DND-41 (cell line): ENCODE data around the gene SEC61B.

ENCODE experiments used
- ATAC-seq: fragments of 200-7000 bp; cut with Tn5 transposase; 3 replicates; pipeline ENCODE4 v1.9.1; 2021; ENCODE audit warnings: low read depth; ENCODE audit not compliant: insufficient read depth
- DNase-seq: peaks from one replicate; pipeline ENCODE4 v3.0.0-alpha.2; 2020
- H2AFZ ChIP-seq: 2 replicates; pipeline ENCODE4 v1.6.0; 2012; ENCODE audit warnings: low read depth, low read length
- H3K27ac ChIP-seq: 2 replicates; pipeline ENCODE4 v1.5.1; 2012; ENCODE audit warnings: low read length, inconsistent platforms
- H3K27me3 ChIP-seq: fragments of 200-600 bp; sonication (generic); 2 replicates; pipeline ENCODE4 v1.6.0; 2012; ENCODE audit warnings: low read length, mild to moderate bottlenecking, inconsistent platforms; ENCODE audit not compliant: insufficient read depth, poor library complexity
- H3K36me3 ChIP-seq: 2 replicates; pipeline ENCODE4 v1.5.1; 2012; ENCODE audit warnings: low read length, inconsistent platforms; ENCODE audit not compliant: insufficient read depth
- H3K4me1 ChIP-seq: 2 replicates; pipeline ENCODE4 v1.5.1; 2012; ENCODE audit warnings: mild to moderate bottlenecking, low read length; ENCODE audit not compliant: insufficient read depth
- H3K4me2 ChIP-seq: 2 replicates; pipeline ENCODE4 v1.6.0; 2012; ENCODE audit warnings: mild to moderate bottlenecking, moderate library complexity, low read length, inconsistent platforms; ENCODE audit not compliant: insufficient read depth
- H3K4me3 ChIP-seq, 2 experiments: fragments of 200-600 bp in 1 of 2; shearing (Covaris generic) in 1 of 2; 2 replicates each; pipeline ENCODE4 v1.5.1; 2012 to 2016; ENCODE audit warnings: inconsistent platforms in 2 of 2, low read length in 2 of 2, mild to moderate bottlenecking in 2 of 2, low read depth in 1 of 2, moderate library complexity in 1 of 2
- H3K79me2 ChIP-seq: 2 replicates; pipeline ENCODE4 v1.6.0; 2012; ENCODE audit warnings: low read length, inconsistent platforms; ENCODE audit not compliant: insufficient read depth
- H3K9ac ChIP-seq: 2 replicates; pipeline ENCODE4 v1.6.0; 2012; ENCODE audit warnings: low read depth, mild to moderate bottlenecking, inconsistent platforms, low read length, moderate library complexity
- H3K9me3 ChIP-seq: 2 replicates; pipeline ENCODE4 v1.5.1; 2012; ENCODE audit warnings: low read length, moderate library complexity, mild to moderate bottlenecking, inconsistent platforms; ENCODE audit not compliant: insufficient read depth, severe bottlenecking
- H4K20me1 ChIP-seq: 2 replicates; pipeline ENCODE4 v1.6.0; 2012; ENCODE audit warnings: low read length; ENCODE audit not compliant: insufficient read depth
- CTCF ChIP-seq: IDR thresholded peaks from 2 replicates; pipeline ENCODE4 v1.5.1; 2012; ENCODE audit warnings: borderline replicate concordance, low read length, moderate library complexity, mild to moderate bottlenecking; ENCODE audit not compliant: poor library complexity, severe bottlenecking; ENCODE audit errors: extremely low read depth
- EZH2 ChIP-seq: IDR thresholded peaks from 3 replicates; pipeline ENCODE4 v1.6.1; 2012; ENCODE audit warnings: borderline replicate concordance, low read depth, mild to moderate bottlenecking, moderate library complexity, low read length, inconsistent platforms; ENCODE audit not compliant: severe bottlenecking

The SEC61B gene

GRCh38 chr9:99259231-99259918 is 37.3 kb downstream of the SEC61B start:
- no peak for DNase-seq
- TF ChIP-seq EZH2 = no peak
- no peak for TF ChIP-seq CTCF
- Histone ChIP-seq H3K27me3 (no peaks in the 10 kb centered on the region), H3K9ac (no peak overlapping the region), H3K36me3 (no peaks in the 10 kb centered on the region), H3K9me3 (no peaks in the 10 kb centered on the region), H3K4me3 (no peak overlapping the region), H3K27ac (no peak overlapping the region), H3K4me1 (no peaks in the 10 kb centered on the region), H3K79me2 (no peaks in the 10 kb centered on the region), H2AFZ (no peak overlapping the region), H3K4me2 (no peak overlapping the region), H4K20me1 (no peaks in the 10 kb centered on the region)
- no peak for ATAC-seq

GRCh38 chr9:99261923-99262322 is 39.8 kb downstream of the SEC61B start:
- no peak overlapping the region for H3K9ac ChIP-seq
- H2AFZ ChIP-seq = no peak overlapping the region
- DNase-seq (no peak), ATAC-seq (no peak)
- TF ChIP-seq EZH2 = no peak
- TF ChIP-seq CTCF = no peak
- no peaks in the 10 kb centered on the region for H3K36me3 ChIP-seq
- no peak overlapping the region for H3K4me3 ChIP-seq
- no peaks in the 10 kb centered on the region for H3K27me3 ChIP-seq
- H3K4me1 ChIP-seq = peaks cover 7% of the 10 kb centered on the region; the same call in 1 of the 2 replicates
- no peaks in the 10 kb centered on the region for H3K79me2 ChIP-seq
- H3K27ac ChIP-seq = no peak overlapping the region
- H3K4me2 ChIP-seq = no peak overlapping the region
- H4K20me1 ChIP-seq = no peaks in the 10 kb centered on the region
- no peaks in the 10 kb centered on the region for H3K9me3 ChIP-seq

- no peaks in the 10 kb centered on the region for H3K79me2 ChIP-seq
- no peak overlapping the region for H3K9ac ChIP-seq
- no peaks in the 10 kb centered on the region for H4K20me1 ChIP-seq
- H3K27me3 ChIP-seq = no peaks in the 10 kb centered on the region
- H3K4me2 ChIP-seq = no peak overlapping the region
- TF ChIP-seq EZH2 = no peak
- no peak for TF ChIP-seq CTCF
- no peak overlapping the region for H3K4me3 ChIP-seq
- H2AFZ ChIP-seq = no peak overlapping the region
- no peaks in the 10 kb centered on the region for H3K9me3 ChIP-seq
- ATAC-seq (no peak), DNase-seq (no peak)
- H3K27ac ChIP-seq = no peak overlapping the region
- peaks cover 7% of the 10 kb centered on the region; the same call in 1 of the 2 replicates for H3K4me1 ChIP-seq
- H3K36me3 ChIP-seq = no peaks in the 10 kb centered on the region
These were observed 40.9 kb downstream of the SEC61B start for GRCh38 chr9:99262949-99263418.
